Measurements from ENCODE around the gene MGME1.

The MGME1 gene

GRCh38 chr20:17960927-17961586 lies 7.8 kb upstream of the MGME1 start:
- no peak for DNase-seq

- no peak for DNase-seq
These were observed 7.3 kb upstream of the MGME1 start for GRCh38 chr20:17961587-17961940.

- no peak for DNase-seq
These were observed 5.5 kb upstream of the MGME1 start for GRCh38 chr20:17963114-17963897.

- DNase-seq: no peak
These were observed 4.7 kb upstream of the MGME1 start for GRCh38 chr20:17964073-17964472.

GRCh38 chr20:17964632-17965031 lies 4.2 kb upstream of the MGME1 start:
- no peak for DNase-seq

- no peak for DNase-seq
These were observed 3.6 kb upstream of the MGME1 start for GRCh38 chr20:17965042-17965697.

- peak; percentile 34 for DNase-seq
These were observed 2.1 kb upstream of the MGME1 start for GRCh38 chr20:17966432-17967310.

- peak; percentile 40 for DNase-seq
These were observed 1.1 kb upstream of the MGME1 start for GRCh38 chr20:17967521-17968365.

GRCh38 chr20:17969278-17969883 lies 563 bp downstream of the MGME1 start:
- DNase-seq: peak; percentile 70

GRCh38 chr20:17969884-17970409 lies 1.1 kb downstream of the MGME1 start:
- peak; percentile 51 for DNase-seq

- DNase-seq: no peak
These were observed 2.6 kb downstream of the MGME1 start for GRCh38 chr20:17971300-17972013.

GRCh38 chr20:17972121-17972520 lies 3.3 kb downstream of the MGME1 start:
- DNase-seq: peak; percentile 30

GRCh38 chr20:17976305-17976704 lies 7.5 kb downstream of the MGME1 start:
- no peak for DNase-seq

GRCh38 chr20:17985388-17986018 lies 16.7 kb downstream of the MGME1 start:
- no peak for DNase-seq

GRCh38 chr20:17987988-17988387 lies 19.2 kb downstream of the MGME1 start:
- no peak for DNase-seq

- DNase-seq: no peak
These were observed 21.6 kb downstream of the MGME1 start for GRCh38 chr20:17990278-17990972.

GRCh38 chr20:17992224-17992637 lies 23.4 kb downstream of the MGME1 start:
- no peak for DNase-seq

- DNase-seq: peak; percentile 69
These were observed 24.2 kb downstream of the MGME1 start for GRCh38 chr20:17992847-17993513.

GRCh38 chr20:17993546-17993945 lies 24.7 kb downstream of the MGME1 start:
- no peak for DNase-seq

All from DMS53 (cell line).